HTR-8/SVneo (cell line): ENCODE measurements around the gene SYCP1.
"Not testable (repeated sequence)": the region's sequence is repeated elsewhere in the genome, so short reads cannot be mapped to it uniquely, and the experiment has no call there.

Source experiments
- DNase-seq: peaks from one replicate; pipeline ENCODE4 v3.0.0; 2011; ENCODE audit warnings: low spot score, mixed read lengths; ENCODE audit not compliant: insufficient read length
- FAIRE-seq: peaks from 2 replicates; lab custom pipeline; 2011; peaks lifted over from hg19 to GRCh38; lab: Jason Lieb, UNC

Gene SYCP1

DNA sequence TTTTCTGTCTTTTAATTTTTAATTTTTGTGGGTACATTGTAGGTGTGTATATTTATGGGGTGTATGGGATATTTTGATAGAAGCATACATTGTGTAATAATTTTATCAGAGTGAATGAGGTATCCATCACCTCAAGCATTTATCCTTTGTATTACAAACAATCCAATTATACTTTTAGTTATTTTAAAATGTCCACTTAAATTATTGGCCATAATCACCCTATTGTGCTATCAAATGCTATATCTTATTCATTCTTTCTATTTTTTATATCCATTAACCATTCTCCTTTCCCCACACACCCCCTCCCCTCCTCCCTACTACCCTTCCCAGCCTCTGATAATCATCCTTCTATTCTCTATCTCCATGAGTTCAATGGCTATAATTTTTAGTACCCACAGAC is 104.8 kb downstream of the SYCP1 start:
- no peak for FAIRE-seq
- DNase-seq: no peak

DNA sequence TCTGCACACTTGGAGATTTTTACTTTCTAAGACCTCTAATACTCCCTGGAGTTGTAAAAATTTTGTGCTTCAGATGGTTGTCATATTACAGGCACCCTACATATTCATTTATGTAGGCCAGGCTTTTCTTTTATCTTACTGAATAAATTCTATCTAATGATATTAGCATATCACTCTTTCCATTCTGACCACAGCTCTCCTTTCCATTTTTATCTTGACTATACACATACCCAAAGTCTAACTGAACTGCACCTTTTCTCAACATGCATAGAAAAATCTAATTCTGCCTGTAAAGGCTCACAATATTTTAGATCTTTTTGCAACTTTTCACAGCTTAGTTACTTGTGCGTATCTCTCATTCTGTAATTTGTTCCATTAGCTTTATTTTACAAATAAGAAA is 122.2 kb downstream of the SYCP1 start:
- FAIRE-seq (no peak), DNase-seq (no peak)

DNA sequence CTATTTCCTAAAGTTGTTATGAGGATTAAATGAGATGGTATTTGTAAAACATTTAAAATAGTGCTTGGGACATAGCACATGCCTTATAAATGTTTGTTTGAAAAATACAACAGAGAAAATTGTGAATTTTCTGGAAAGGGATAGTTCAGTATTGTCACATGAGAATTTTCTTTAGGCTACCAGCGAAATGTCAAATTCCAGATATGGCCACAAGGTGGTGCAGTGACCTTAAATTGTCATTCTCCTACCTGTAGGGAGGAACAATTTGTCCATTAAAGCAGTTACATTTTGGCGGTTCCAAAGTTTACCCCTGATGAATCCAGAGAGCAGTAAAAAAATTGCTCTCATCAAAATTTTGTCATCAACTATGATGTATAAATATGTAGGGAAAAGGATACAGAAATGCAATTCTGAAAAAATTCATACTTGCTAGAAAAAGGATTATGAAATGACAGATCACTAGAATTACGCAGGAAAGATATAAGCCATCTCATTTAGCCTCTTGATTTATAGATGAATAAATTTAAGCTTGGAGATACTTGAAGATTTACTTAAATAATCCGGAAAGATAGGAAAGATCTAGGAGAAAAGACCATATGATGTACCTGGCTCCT is 124.7 kb downstream of the SYCP1 start:
- DNase-seq (peak; percentile 9), FAIRE-seq (no peak)

DNA sequence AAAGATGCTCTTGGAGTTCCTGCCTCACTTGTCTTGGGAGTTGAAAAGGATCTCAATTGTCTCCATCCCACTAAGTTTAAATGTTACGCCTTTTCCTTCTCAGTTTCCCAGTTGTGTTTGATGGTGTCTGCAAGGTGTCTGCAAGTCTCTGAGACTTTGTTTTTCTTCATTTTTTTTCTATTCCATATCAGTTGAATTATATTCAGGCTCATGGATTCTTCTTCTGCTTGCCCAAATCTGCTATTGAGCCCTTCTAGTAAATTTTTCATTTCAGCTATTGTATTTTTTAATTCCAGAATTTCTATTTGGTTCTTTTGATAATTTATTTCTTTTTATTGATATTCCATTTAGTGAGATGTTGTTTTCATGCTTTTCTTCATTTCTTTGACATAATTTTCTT is 127.6 kb downstream of the SYCP1 start:
- FAIRE-seq (no peak), DNase-seq (no peak)

DNA sequence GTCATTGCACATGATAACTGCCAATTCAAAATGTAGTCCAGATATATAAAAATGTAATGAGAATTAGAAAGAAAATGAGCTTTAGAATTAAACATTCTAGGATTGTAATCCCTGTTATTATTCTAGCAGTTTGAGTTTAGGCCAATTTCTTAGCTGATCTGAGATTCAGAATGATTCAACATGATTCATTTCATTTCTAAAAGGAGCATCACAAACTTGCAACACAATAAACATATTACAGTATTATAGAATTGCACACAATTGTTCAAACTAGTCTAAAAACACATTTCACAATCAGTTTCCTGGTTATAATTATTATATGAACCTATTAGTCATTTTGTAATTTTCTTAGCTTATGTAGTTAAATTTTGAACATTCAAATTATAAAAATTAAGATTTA is 131.6 kb downstream of the SYCP1 start:
- DNase-seq: no peak
- no peak for FAIRE-seq

DNA sequence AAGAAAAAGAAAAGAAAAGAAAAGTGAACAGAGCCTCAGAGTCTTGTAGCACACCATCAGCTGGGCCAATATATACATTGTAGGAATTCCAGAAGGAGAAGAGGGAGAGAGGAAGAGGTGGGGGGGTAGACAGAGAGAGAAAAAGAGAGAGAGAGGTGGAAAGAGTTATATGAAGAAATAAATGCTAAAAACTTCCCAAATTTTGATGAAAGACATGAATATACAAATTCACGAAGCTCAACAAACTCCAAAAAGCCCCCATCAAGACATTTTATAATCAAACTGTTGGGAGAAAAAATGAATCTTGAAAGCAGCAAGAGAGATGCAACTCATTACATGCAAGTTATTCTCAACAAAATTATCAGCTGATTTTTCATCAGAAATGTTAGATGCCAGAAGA is 133.4 kb downstream of the SYCP1 start:
- DNase-seq (no peak), FAIRE-seq (no peak)

DNA sequence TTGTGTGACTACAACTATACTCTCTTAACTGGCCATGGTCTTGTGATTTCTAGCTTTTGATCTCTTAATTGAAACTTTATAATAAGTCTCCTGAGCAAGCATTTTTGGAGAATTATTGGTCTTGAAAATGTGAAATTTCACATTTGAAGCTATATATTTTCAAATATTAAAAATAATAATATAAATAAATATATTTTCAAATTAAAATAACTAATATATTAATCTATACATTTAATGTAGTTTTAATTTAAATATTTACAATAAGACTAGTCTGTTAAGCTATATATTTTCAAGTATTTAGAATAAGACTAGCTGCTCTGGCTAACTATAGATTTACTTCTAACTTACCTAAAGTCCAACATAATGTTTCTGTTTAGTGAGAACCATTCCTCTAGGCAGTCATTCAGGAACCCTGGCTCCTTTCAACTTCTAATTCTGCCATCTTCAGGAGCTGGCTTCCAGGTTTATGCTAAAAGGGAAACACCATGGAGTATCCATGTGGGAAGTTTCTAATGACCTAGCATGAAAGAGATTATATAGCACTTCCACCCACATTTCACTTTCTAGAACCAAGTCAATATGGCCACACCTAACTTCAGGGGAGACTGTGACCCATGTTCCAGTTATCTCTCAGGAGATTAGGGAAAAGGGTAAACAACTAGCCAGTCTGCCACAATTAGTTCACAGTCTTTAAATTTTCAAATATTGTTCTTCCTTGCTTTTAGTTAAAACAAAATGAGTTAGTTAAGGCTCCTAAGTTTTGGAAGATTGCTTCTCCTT is 143.0 kb downstream of the SYCP1 start:
- FAIRE-seq: no peak
- no peak for DNase-seq

DNA sequence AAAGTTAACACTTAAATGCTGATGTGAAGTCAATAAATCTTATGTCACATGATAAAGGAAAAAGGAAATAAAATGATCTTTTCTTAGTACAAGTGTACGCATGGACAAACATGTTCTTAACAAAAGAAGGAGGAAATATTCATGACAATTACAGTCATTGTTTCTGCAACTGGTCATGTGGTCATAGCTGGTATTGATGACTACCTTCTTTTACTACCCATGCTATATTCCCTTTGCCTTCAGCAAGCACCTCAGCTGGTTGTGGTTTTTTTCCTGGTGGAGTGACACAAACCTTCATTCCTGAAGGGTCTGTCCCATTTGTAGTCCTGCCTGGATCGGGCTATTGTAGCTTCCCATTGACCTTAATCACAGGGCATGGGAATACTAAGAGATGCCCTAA is 151.5 kb downstream of the SYCP1 start:
- no peak for FAIRE-seq
- no peak for DNase-seq

DNA sequence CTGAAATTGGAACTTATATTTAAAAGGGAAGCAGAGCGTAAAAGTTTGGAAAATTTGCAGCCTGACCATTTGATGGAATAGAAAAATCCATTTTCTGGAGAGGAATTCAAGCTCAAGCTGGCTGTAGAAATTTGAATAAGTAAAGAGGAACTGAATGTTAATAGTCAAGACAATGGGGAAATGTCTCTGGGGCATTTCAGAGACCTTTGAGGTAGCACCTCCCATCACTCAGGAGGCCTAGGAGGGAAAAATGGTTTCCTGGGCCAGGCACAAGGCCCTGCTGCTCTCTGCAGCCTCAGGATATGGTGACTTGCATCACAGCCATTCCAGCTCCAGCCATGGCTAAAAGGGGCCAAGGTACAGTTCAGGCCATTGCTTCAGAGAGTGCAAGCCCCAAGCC is 157.3 kb downstream of the SYCP1 start:
- DNase-seq: no peak
- FAIRE-seq: no peak

DNA sequence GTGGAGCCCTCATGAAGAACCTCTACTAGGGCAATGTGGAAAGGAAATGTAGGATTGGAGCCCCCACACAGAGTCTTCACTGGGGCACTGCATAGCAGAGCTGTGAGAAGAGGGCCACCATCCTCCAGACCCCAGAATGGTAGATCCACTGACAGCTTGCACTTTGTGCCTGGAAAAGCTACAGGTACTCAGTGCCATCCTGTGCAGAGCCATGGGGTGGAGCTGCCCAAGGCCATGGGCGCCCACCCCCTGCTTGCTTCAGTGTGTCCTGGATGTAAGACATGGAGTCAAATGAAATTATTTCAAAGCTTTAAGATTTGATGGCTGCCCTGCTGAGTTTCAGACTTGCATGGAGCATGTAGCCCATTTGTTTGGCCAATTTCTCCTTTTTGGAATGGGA is 157.8 kb downstream of the SYCP1 start:
- FAIRE-seq (no peak), DNase-seq (no peak)

DNA sequence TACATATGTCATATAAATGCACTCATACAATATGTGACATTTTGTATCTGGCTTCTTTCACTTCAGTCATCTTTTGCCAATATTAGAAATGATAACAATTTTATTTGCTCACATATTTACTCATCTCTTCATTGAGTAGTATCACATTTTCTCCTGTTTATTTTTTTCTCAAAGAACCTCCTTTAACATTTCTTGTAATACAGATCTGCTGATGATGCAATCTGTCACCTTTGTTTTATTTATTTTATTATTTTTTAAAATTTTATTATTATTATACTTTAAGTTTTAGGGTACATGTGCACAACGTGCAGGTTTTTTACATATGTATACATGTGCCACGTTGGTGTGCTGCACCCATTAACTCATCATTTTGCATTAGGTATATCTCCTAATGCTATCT is 159.1 kb downstream of the SYCP1 start:
- FAIRE-seq: no peak
- DNase-seq: no peak

DNA sequence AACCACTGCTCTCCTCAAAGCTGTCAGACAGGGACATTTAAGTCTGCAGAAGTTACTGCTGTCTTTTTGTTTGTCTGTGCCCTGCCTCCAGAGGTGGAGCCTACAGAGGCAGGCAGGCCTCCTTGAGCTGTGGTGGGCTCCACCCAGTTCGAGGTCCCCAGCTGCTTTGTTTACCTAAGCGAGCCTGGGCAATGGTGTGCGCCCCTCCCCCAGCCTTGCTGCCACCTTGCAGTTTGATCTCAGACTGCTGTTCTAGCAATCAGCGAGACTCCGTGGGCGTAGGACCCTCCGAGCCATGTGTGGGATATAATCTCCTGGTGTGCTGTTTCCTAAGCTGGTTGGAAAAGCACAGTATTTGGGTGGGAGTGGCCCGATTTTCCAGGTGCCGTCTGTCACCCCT is 164.9 kb downstream of the SYCP1 start:
- FAIRE-seq, DNase-seq: not testable (repeated sequence)

DNA sequence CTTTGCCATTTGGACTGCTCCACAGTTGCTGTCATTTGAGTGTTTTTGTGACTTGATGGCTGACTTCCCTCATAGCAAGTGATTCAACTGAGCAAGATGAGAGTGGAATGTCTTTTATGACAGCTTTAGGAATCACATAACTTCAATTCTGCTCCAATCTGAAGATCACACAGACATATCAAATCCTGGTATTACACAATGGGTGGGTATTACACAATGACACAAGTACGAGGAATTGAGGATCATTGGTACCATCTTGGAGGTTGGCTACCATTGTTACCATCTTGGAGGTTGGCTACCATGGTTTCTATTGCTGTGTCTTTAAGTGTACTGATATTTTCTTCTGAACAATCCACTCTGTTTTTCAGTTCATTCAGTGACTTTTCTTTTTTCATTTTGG is 166.5 kb downstream of the SYCP1 start:
- FAIRE-seq: no peak
- DNase-seq: no peak

DNA sequence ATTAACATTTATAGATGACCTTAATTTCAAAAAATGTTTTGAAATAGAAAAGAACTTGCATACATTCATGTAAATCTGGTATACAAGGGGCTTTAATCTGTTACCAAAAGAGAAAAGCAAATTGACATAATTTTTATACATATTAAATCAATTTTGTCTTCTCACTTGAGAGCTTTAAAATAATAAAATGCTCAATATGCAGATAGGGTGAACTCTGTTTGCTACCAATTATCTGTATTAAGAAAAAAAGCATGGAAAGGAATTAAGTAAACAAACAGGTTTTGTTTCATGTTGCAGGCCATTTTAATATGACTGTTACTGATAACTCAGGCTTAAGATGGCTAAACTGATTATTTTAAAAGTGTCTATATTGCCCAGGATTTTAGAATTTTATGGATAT is 168.9 kb downstream of the SYCP1 start:
- DNase-seq: no peak
- FAIRE-seq: no peak

DNA sequence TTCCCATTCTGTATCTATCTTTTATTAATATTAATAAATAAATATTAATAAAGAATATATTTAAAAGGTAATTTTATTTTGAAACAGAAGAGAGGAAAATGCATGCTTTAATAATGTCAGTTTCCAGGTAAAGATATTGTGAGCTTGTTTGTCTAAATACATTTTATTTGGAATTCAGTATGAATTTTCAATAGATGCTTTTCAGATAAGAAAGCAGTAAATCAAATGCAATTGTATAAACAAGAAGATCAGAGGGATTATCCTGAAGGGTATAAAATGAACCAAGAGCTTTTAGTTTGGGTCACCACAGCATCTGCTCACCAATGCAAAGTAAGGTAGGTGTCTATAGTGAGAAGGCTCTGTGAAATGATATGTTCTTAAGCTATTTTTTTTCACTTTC is 174.9 kb downstream of the SYCP1 start, which contains the start of gene TSHB:
Gene TSHB, plus strand, starts transcription at position 301 of the 400 bp plus-strand sequence. CDS start 3,537 bp downstream, outside the sequence.
- DNase-seq (no peak), FAIRE-seq (no peak)

DNA sequence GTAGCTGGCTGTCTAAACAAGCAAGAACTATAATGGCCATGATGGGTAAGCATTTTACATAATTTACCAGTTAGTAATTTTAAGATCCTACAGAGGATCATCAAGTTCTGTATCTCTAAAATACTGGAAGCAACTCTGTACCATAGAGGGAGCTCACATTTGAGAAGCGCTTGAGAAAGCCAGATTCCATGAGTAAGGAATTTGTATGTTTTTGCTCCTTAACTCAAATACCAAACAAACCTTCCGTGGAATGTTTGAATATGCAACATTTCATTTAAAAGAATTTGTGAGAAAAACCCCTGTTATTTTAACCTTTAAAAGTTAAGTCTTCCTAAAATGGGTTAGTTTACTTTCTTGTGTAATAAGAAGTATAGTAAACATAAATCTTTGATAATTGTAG is 176.9 kb downstream of the SYCP1 start:
- FAIRE-seq (no peak), DNase-seq (no peak)

DNA sequence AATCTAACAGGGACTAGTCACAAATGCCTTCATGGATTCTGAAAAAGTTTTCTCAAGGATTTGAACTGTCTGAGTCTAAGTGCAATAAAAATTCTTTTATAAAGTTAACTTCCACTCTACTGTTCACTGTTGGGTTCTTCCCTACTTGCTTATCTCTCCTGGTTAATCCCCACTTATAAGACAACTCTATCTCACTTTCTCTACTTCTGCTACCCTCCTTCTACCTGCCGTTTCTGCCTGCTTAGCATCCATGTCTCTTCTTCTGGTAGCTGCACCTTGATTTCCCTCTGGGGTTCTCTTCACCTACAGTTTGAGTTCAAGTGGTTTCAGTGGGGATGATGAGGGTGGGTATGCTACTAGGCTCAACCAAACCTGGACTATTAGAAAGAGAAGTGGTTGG is 181.0 kb downstream of the SYCP1 start:
- no peak for FAIRE-seq
- DNase-seq: no peak

DNA sequence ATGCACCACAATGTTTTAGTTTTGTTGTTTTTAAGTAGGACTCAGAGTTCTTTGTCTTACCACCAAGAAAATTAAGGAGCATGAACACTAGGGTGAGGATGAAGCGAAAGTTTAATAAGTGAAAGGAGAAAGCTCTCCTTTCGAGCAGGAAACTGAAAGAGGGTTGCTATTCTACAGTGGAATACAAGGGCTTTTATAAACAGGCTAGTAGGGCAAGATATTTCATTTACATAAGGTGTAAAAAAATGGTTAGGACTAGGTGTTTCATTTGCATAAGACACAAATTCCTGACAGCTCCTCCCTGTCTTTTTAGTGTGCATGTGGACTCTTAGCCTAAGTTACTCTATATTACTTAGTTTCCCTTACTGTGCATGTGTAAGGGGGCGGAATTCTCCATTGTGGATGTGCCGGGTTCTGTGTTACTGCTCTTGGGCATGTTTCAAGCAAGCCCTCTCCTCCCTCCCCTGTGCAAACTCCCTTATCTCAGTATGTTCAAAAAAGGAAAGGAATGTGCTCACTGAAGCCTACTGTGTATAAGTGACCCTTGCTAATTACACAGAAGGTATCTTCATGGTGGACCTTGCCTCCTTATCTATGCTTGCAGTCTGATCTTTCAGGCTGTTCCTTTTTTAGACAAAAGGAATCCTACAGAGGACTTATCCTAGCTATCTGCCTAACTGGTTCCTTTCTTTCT is 182.3 kb downstream of the SYCP1 start:
- DNase-seq (no peak), FAIRE-seq (no peak)

DNA sequence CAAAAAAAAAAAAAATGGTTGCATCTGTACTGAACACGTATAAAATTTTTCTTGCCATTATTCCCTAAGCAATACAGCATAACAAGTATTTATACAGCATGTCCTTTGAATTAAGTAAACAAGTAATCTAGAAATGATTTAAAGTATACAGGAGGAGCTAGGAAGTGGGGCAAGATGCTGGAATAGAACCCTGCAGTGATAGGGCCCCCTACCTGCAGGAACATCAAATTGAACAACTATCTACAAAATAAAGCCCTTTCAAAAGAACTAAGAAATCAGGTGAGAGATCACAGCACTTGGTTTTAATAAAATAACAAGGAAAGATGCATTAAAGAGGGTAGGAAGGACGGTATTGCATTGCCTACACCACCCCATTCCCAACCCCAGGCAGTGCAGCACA is 185.8 kb downstream of the SYCP1 start:
- DNase-seq: no peak

DNA sequence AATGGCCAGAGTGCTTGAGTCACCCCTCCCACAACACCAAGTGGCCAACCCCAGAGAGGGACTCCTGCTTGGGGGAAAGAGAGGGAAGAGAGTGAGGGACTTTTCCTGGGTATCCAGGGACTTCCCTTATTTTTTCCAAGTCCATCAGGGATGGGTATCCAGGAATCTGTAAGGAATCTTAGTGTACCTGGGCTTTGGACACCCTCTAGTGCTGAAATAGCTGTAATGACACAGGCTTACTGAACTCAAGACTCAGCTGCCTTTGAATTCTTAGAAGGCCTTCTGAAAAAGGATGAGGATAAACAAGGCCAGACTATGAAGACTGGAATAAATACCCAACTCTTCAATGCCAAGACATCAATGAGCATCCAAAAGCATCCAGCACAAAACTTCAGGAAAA is 187.0 kb downstream of the SYCP1 start:
- FAIRE-seq: no peak

More for the DNA sequence above, 185.8 kb downstream of the SYCP1 start:
- no peak for FAIRE-seq

More for the DNA sequence above, 187.0 kb downstream of the SYCP1 start:
- no peak for DNase-seq
